SK-N-SH (cell line): ENCODE results near the gene AKAP9. TPM values are rescaled to one million over a fixed set of nuclear protein-coding genes. Genes with fewer than 3 reads are reported as not detected.

Source experiments
- CTCF ChIA-PET: fragments of 300-600, 350-600 bp; formaldehyde crosslinking; extraction: SDS; loops from one replicate; lab custom pipeline; 2021; lab: Yijun Ruan, JAX
- POLR2A ChIA-PET: fragments of 350-600 bp; sonication (Branson Sonifier 250); formaldehyde crosslinking; extraction: SDS; loops from one replicate; lab custom pipeline; 2020; ENCODE audit warnings: antibody characterized with exemption, inconsistent platforms; lab: Yijun Ruan, JAX
- DNase-seq: peaks from one replicate; pipeline ENCODE4 v3.0.0; 2012
- H2AFZ ChIP-seq: fragments of 200-600 bp; sonication (generic); 2 replicates; pipeline ENCODE4 v1.8.1; 2016; ENCODE audit warnings: antibody characterized with exemption, mild to moderate bottlenecking, low read depth
- H3F3A ChIP-seq: fragments of 200-600 bp; sonication (generic); replicated peaks from 2 replicates; pipeline ENCODE3; 2016; ENCODE audit warnings: antibody characterized with exemption, mild to moderate bottlenecking; ENCODE audit not compliant: insufficient read depth
- H3K27ac ChIP-seq, 2 experiments: fragments of 200-500 bp in 1 of 2; fragments of 200-600 bp in 1 of 2; sonication (Bioruptor generic) in 1 of 2; sonication (generic), shearing (Covaris generic) in 1 of 2; 2 replicates each; pipeline versions ENCODE4 v1.5.1 to v1.6.1; 2014 to 2016; ENCODE audit warnings: low read depth in 2 of 2, inconsistent platforms in 1 of 2, low read length in 1 of 2, mild to moderate bottlenecking in 1 of 2, mixed read lengths in 1 of 2
- H3K27me3 ChIP-seq: fragments of 200-600 bp; sonication (generic), shearing (Covaris generic); 2 replicates; pipeline ENCODE4 v1.6.1; 2016; ENCODE audit warnings: mixed run types; ENCODE audit not compliant: insufficient read depth
- H3K36me3 ChIP-seq, 2 experiments: fragments of 200-500 bp in 1 of 2; fragments of 200-600 bp in 1 of 2; sonication (Bioruptor generic) in 1 of 2; sonication (generic) in 1 of 2; replicated peaks in 1 of 2; 2 replicates each; pipeline versions ENCODE3 to v1.5.1; 2014 to 2016; ENCODE audit warnings: low read length in 1 of 2, mild to moderate bottlenecking in 1 of 2; ENCODE audit not compliant: insufficient read depth in 2 of 2, control insufficient read depth in 1 of 2
- H3K4me1 ChIP-seq, 2 experiments: fragments of 200-500 bp in 1 of 2; fragments of 200-600 bp in 1 of 2; sonication (Bioruptor generic) in 1 of 2; sonication (generic), shearing (Covaris generic) in 1 of 2; 2 replicates each; pipeline versions ENCODE4 v1.5.1 to v1.6.1; 2014 to 2016; ENCODE audit warnings: low read depth in 1 of 2, low read length in 1 of 2, mixed run types in 1 of 2; ENCODE audit not compliant: insufficient read depth in 2 of 2, control insufficient read depth in 1 of 2
- H3K4me2 ChIP-seq: fragments of 200-600 bp; sonication (generic), shearing (Covaris generic); 2 replicates; pipeline ENCODE4 v1.6.1; 2017; ENCODE audit warnings: mixed run types
- H3K4me3 ChIP-seq, 2 experiments: fragments of 200-500 bp in 1 of 2; fragments of 200-600 bp in 1 of 2; sonication (Bioruptor generic) in 1 of 2; sonication (generic), shearing (Covaris generic) in 1 of 2; 2 replicates each; pipeline versions ENCODE4 v1.5.1 to v1.8.1; 2014 to 2016; ENCODE audit warnings: low read depth in 2 of 2, inconsistent platforms in 1 of 2, low read length in 1 of 2, mild to moderate bottlenecking in 1 of 2, mixed read lengths in 1 of 2, moderate library complexity in 1 of 2
- H3K79me2 ChIP-seq: fragments of 200-600 bp; sonication (generic); 2 replicates; pipeline ENCODE4 v1.8.1; 2017; ENCODE audit warnings: mild to moderate bottlenecking; ENCODE audit not compliant: insufficient read depth
- H3K9ac ChIP-seq: fragments of 200-600 bp; sonication (generic); 2 replicates; pipeline ENCODE4 v1.6.1; 2017; ENCODE audit warnings: mixed run types
- H3K9me2 ChIP-seq: fragments of 200-600 bp; sonication (generic); 2 replicates; pipeline ENCODE4 v1.6.1; 2017; ENCODE audit warnings: mixed run types
- H3K9me3 ChIP-seq: fragments of 200-600 bp; sonication (generic); 2 replicates; pipeline ENCODE4 v1.6.1; 2017; ENCODE audit warnings: mixed run types, mild to moderate bottlenecking, moderate library complexity
- H4K20me1 ChIP-seq: fragments of 200-600 bp; sonication (generic); 2 replicates; pipeline ENCODE4 v1.6.1; 2017; ENCODE audit warnings: mild to moderate bottlenecking, mixed run types; ENCODE audit not compliant: insufficient read depth
- EP300 ChIP-seq, 2 experiments: IDR thresholded peaks; 2 replicates each; pipeline versions ENCODE4 v1.4.0 to v1.6.1; 2012; ENCODE audit warnings: borderline replicate concordance in 1 of 2, low read depth in 1 of 2, low read length in 1 of 2
- FOSL2 ChIP-seq: IDR thresholded peaks from 2 replicates; pipeline ENCODE4 v1.4.0; 2012; ENCODE audit warnings: low read depth, mild to moderate bottlenecking, moderate library complexity, borderline replicate concordance
- GABPA ChIP-seq: IDR thresholded peaks from 2 replicates; pipeline ENCODE4 v1.4.0; 2012; ENCODE audit warnings: low read depth, mild to moderate bottlenecking
- JUND ChIP-seq: IDR thresholded peaks from 2 replicates; pipeline ENCODE4 v1.4.0; 2012
- NRF1 ChIP-seq: IDR thresholded peaks from 2 replicates; pipeline ENCODE4 v1.6.1; 2012; ENCODE audit warnings: low read depth, mild to moderate bottlenecking, low read length
- PBX3 ChIP-seq: IDR thresholded peaks from 2 replicates; pipeline ENCODE4; 2012
- POLR2AphosphoS5 ChIP-seq: IDR thresholded peaks from 2 replicates; pipeline ENCODE4 v1.6.1; 2012; ENCODE audit warnings: low read depth, low read length
- RCOR1 ChIP-seq: fragments of 150-350 bp; IDR thresholded peaks from 2 replicates; pipeline ENCODE4 v1.6.1; 2017; ENCODE audit warnings: antibody characterized with exemption, low read length
- SIN3A ChIP-seq: IDR thresholded peaks from 2 replicates; pipeline ENCODE4 v1.6.1; 2012; ENCODE audit warnings: low read depth, mild to moderate bottlenecking, low read length, moderate library complexity, borderline replicate concordance
- SMC3 ChIP-seq: IDR thresholded peaks from 2 replicates; pipeline ENCODE4 v1.6.1; 2012; ENCODE audit warnings: low read depth, low read length, improper control_type of control experiment
- TAF1 ChIP-seq: IDR thresholded peaks from 2 replicates; pipeline ENCODE4 v1.6.1; 2012; ENCODE audit warnings: low read depth, mild to moderate bottlenecking, low read length, moderate library complexity, borderline replicate concordance
- TCF12 ChIP-seq: IDR thresholded peaks from 2 replicates; pipeline ENCODE4 v1.4.0; 2012
- TEAD4 ChIP-seq: IDR thresholded peaks from 2 replicates; pipeline ENCODE4 v1.4.0; 2012; ENCODE audit warnings: mild to moderate bottlenecking, borderline replicate concordance; ENCODE audit not compliant: insufficient read depth
- USF1 ChIP-seq: IDR thresholded peaks from 2 replicates; pipeline ENCODE4 v1.4.0; 2012; ENCODE audit warnings: low read depth, borderline replicate concordance
- YY1 ChIP-seq: IDR thresholded peaks from 2 replicates; pipeline ENCODE4 v1.4.0; 2012; ENCODE audit warnings: low read depth, mild to moderate bottlenecking
- WGBS: methylation state at CpG from one replicate; pipeline ENCODE4 v1.1.6; 2017; ENCODE audit warnings: low lambda C conversion rate; 5-methylcytosine and 5-hydroxymethylcytosine counted together
- polyA plus RNA-seq, 3 experiments: library from polyadenylated mRNA; depleted of rRNA; stranded (reverse); fragments of >200 nt; gene quantifications; 2 replicates each; pipeline ENCODE4 v1.2.3, GENCODE V29; 2012
- TF ChIP-seq, protein P1 (sequence below): fragments of 200-600 bp; sonication (generic); IDR thresholded peaks from 2 replicates; pipeline ENCODE4 v1.6.1; 2017; ENCODE audit warnings: antibody characterized with exemption, mild to moderate bottlenecking, moderate library complexity
- TF ChIP-seq, protein P2 (sequence below): IDR thresholded peaks from 2 replicates; pipeline ENCODE4 v1.4.0; 2012; ENCODE audit warnings: low read depth
- TF ChIP-seq, protein P3 (sequence below): fragments of 150-350 bp; IDR thresholded peaks from 2 replicates; pipeline ENCODE4 v1.6.1; 2017; ENCODE audit warnings: antibody characterized with exemption, low read length, low read depth, borderline replicate concordance

Gene AKAP9
- polyA plus RNA-seq, 1 of the 3 experiments (the other 2 are of a cell fraction), result 13.1 TPM

DNA sequence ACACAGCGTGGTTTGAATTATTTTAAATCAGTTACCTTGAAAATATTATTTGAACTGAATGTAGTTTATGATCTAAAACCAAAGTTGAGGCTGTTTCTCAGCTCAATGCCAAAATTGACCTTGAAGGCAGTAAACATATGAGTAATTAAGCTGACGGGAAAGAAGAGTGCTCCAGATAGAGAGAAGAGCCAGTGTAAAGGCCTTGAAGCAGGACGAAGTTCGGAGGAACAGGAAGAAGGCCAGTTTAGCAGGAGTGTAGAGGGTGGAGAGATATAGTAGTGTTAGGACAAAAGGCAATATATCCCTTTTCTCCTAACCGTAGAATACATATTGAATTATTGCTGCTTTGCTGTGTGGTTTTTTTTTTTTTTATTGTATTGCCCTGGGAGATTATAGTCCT, 130.4 kb downstream of the AKAP9 start:
- H2AFZ ChIP-seq, result no peak overlapping the region
- no peak overlapping the region for H3K9ac ChIP-seq
- peaks cover 51 to 66% of the 10 kb centered on the region in 2 experiments for H3K36me3 ChIP-seq
- no peak for TF ChIP-seq FOSL2
- no peak for TF ChIP-seq USF1
- no peak for TF ChIP-seq RCOR1
- TF ChIP-seq SMC3, result no peak
- no peak for TF ChIP-seq YY1
- no peak for TF ChIP-seq SIN3A
- TF ChIP-seq TCF12, result no peak
- no peak for TF ChIP-seq PBX3
- no peak for TF ChIP-seq NRF1
- TF ChIP-seq, protein P1, sequence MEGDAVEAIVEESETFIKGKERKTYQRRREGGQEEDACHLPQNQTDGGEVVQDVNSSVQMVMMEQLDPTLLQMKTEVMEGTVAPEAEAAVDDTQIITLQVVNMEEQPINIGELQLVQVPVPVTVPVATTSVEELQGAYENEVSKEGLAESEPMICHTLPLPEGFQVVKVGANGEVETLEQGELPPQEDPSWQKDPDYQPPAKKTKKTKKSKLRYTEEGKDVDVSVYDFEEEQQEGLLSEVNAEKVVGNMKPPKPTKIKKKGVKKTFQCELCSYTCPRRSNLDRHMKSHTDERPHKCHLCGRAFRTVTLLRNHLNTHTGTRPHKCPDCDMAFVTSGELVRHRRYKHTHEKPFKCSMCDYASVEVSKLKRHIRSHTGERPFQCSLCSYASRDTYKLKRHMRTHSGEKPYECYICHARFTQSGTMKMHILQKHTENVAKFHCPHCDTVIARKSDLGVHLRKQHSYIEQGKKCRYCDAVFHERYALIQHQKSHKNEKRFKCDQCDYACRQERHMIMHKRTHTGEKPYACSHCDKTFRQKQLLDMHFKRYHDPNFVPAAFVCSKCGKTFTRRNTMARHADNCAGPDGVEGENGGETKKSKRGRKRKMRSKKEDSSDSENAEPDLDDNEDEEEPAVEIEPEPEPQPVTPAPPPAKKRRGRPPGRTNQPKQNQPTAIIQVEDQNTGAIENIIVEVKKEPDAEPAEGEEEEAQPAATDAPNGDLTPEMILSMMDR, result no peak
- TF ChIP-seq EP300 (IDR thresholded peaks at IDR 0.05; ENCODE audit: borderline replicate concordance in 1 of 2, low read depth in 1 of 2, low read length in 1 of 2), result no peak
- no peak for TF ChIP-seq GABPA
- TF ChIP-seq POLR2AphosphoS5, result no peak
- no peak for TF ChIP-seq JUND
- TF ChIP-seq TAF1, result no peak
- TF ChIP-seq, protein P2, sequence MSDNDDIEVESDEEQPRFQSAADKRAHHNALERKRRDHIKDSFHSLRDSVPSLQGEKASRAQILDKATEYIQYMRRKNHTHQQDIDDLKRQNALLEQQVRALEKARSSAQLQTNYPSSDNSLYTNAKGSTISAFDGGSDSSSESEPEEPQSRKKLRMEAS, result no peak
- TF ChIP-seq, protein P3, sequence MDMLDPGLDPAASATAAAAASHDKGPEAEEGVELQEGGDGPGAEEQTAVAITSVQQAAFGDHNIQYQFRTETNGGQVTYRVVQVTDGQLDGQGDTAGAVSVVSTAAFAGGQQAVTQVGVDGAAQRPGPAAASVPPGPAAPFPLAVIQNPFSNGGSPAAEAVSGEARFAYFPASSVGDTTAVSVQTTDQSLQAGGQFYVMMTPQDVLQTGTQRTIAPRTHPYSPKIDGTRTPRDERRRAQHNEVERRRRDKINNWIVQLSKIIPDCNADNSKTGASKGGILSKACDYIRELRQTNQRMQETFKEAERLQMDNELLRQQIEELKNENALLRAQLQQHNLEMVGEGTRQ, result no peak
- no peak for TF ChIP-seq TEAD4
- H3K4me2 ChIP-seq, result no peak overlapping the region
- WGBS, result 96% methylated on average over 5 of the region's 5 CpGs
- H3K4me3 ChIP-seq, result no peak overlapping the region
- H3K27ac ChIP-seq, result no peak overlapping the region
- no peaks in the 10 kb centered on the region for H3K27me3 ChIP-seq
- POLR2A ChIA-PET, result no interaction called here
- no peaks in the 10 kb centered on the region for H3K79me2 ChIP-seq
- no peaks in the 10 kb centered on the region for H3K9me2 ChIP-seq
- no peaks in the 10 kb centered on the region for H4K20me1 ChIP-seq
- DNase-seq, result no peak
- H3K4me1 ChIP-seq, result peaks cover 0 to under 1% of the 10 kb centered on the region in 2 experiments; a peak in 1 of 4 replicates
- peaks cover 15% of the 10 kb centered on the region for H3F3A ChIP-seq
- CTCF ChIA-PET, result interaction anchor here (0.6 to 1.2 kb wide), 2 partner anchors 21 to 191 kb away, joined by 3 to 5 read pairs; partner anchors contain the start of gene MTERF1
- no peaks in the 10 kb centered on the region for H3K9me3 ChIP-seq
